Measurements from ENCODE around the gene OR52M1. TPM values are rescaled to one million over a fixed set of nuclear protein-coding genes. Genes with fewer than 3 reads are reported as not detected.

Gene OR52M1
- total RNA-seq: not detected
- long read RNA-seq: 0 reads

- Histone ChIP-seq H3K4me1 (no peaks in the 10 kb centered on the region), H3K27ac (no peak within 1 kb of the TSS), H3K9me3 (no peaks in the 10 kb centered on the region), H3K36me3 (no peaks in the 10 kb centered on the region), H3K4me3 (no peak within 1 kb of the TSS), H3K27me3 (no peaks in the 10 kb centered on the region)
- no peak for TF ChIP-seq CTCF (IDR thresholded peaks at IDR 0.05)
- DNase-seq: no peak
- intact Hi-C loops (cut with DNase I): no loop called here
- ATAC-seq: no peak
These were observed at the start of gene OR52M1 for GRCh38 chr11:4544891-4545290. TSS of gene OR52M1 (plus strand) at chr11:4545191. CDS start at chr11:4545191, 0 bp downstream.

- peaks cover 4% of the 10 kb centered on the region for H3K27me3 ChIP-seq
- H3K4me3 ChIP-seq: no peak overlapping the region
- H3K27ac ChIP-seq: no peak overlapping the region
- H3K4me1 ChIP-seq: no peaks in the 10 kb centered on the region
- ATAC-seq (no peak), DNase-seq (no peak)
- intact Hi-C loops (cut with DNase I): loop anchor here (10.0 kb wide), 1 partner anchor 311 kb away; no protein-coding TSS in a partner anchor
- TF ChIP-seq CTCF (IDR thresholded peaks at IDR 0.05): no peak
- no peaks in the 10 kb centered on the region for H3K36me3 ChIP-seq
- H3K9me3 ChIP-seq: no peaks in the 10 kb centered on the region
These were observed 49.5 kb upstream of the OR52M1 start for GRCh38 chr11:4495487-4495886.

GRCh38 chr11:4495986-4496385 is 49.0 kb upstream of the OR52M1 start:
- no peaks in the 10 kb centered on the region for H3K9me3 ChIP-seq
- H3K4me1 ChIP-seq: no peaks in the 10 kb centered on the region
- no peak overlapping the region for H3K27ac ChIP-seq
- ATAC-seq (no peak), DNase-seq (no peak)
- no peaks in the 10 kb centered on the region for H3K36me3 ChIP-seq
- intact Hi-C loops (cut with DNase I): loop anchor here (10.0 kb wide), 1 partner anchor 311 kb away; no protein-coding TSS in a partner anchor
- no peak overlapping the region for H3K4me3 ChIP-seq
- peaks cover 4% of the 10 kb centered on the region for H3K27me3 ChIP-seq
- no peak for TF ChIP-seq CTCF (IDR thresholded peaks at IDR 0.05)

GRCh38 chr11:4496557-4497248 is 48.3 kb upstream of the OR52M1 start:
- ATAC-seq (no peak), DNase-seq (no peak)
- H3K9me3 ChIP-seq: no peaks in the 10 kb centered on the region
- H3K27me3 ChIP-seq: peaks cover 4% of the 10 kb centered on the region
- no peak for TF ChIP-seq CTCF (IDR thresholded peaks at IDR 0.05)
- intact Hi-C loops (cut with DNase I): loop anchor here (10.0 kb wide), 1 partner anchor 312 kb away; no protein-coding TSS in a partner anchor
- H3K4me3 ChIP-seq: no peak overlapping the region
- H3K36me3 ChIP-seq: no peaks in the 10 kb centered on the region
- no peak overlapping the region for H3K27ac ChIP-seq
- H3K4me1 ChIP-seq: no peaks in the 10 kb centered on the region

GRCh38 chr11:4508886-4509285 is 36.1 kb upstream of the OR52M1 start:
- DNase-seq (no peak), ATAC-seq (no peak)
- Histone ChIP-seq H3K4me3 (no peak overlapping the region), H3K27me3 (no peaks in the 10 kb centered on the region), H3K4me1 (no peaks in the 10 kb centered on the region), H3K9me3 (no peaks in the 10 kb centered on the region), H3K27ac (no peak overlapping the region), H3K36me3 (no peaks in the 10 kb centered on the region)
- no peak for TF ChIP-seq CTCF (IDR thresholded peaks at IDR 0.05)
- intact Hi-C loops (cut with DNase I): no loop called here

Data from upper lobe of right lung (tissue), 1 donor.